ENCODE measurements around the gene ICOSLG.
"Not testable (repeated sequence)": the region's sequence is repeated elsewhere in the genome, so short reads cannot be mapped to it uniquely, and the experiment has no call there.

The ICOSLG gene

GRCh38 chr21:44265734-44266270 is 25.1 kb upstream of the ICOSLG start:
- DNase-seq (ENCODE audit: low spot score): no peak

- DNase-seq (ENCODE audit: low spot score): no peak
Measured at GRCh38 chr21:44263768-44264167, 23.0 kb upstream of the ICOSLG start.

GRCh38 chr21:44263221-44263760 is 22.5 kb upstream of the ICOSLG start:
- DNase-seq (ENCODE audit: low spot score): no peak

- DNase-seq (ENCODE audit: low spot score): no peak
Measured at GRCh38 chr21:44262338-44263056, 21.8 kb upstream of the ICOSLG start.

- DNase-seq (ENCODE audit: low spot score): no peak
Measured at GRCh38 chr21:44261675-44262295, 21.0 kb upstream of the ICOSLG start, which contains the start of gene DNMT3L. DNMT3L (minus strand) TSS chr21:44261897; CDS start chr21:44261259, 638 bp downstream.

- DNase-seq (ENCODE audit: low spot score): no peak
Measured at GRCh38 chr21:44260791-44261631, 20.3 kb upstream of the ICOSLG start.

- DNase-seq (ENCODE audit: low spot score): no peak
Measured at GRCh38 chr21:44260066-44260465, 19.3 kb upstream of the ICOSLG start.

- DNase-seq (ENCODE audit: low spot score): no peak
Measured at GRCh38 chr21:44259082-44259705, 18.5 kb upstream of the ICOSLG start.

- DNase-seq (ENCODE audit: low spot score): no peak
Measured at GRCh38 chr21:44258056-44258725, 17.4 kb upstream of the ICOSLG start.

- no peak for DNase-seq (ENCODE audit: low spot score)
Measured at GRCh38 chr21:44255511-44255981, 14.8 kb upstream of the ICOSLG start.

GRCh38 chr21:44253832-44254710 is 13.3 kb upstream of the ICOSLG start:
- no peak for DNase-seq (ENCODE audit: low spot score)

- not testable (repeated sequence) for DNase-seq (ENCODE audit: low spot score)
Measured at GRCh38 chr21:44249204-44250037, 8.7 kb upstream of the ICOSLG start.

- not testable (repeated sequence) for DNase-seq (ENCODE audit: low spot score)
Measured at GRCh38 chr21:44247904-44248303, 7.2 kb upstream of the ICOSLG start.

GRCh38 chr21:44243980-44244379 is 3.2 kb upstream of the ICOSLG start:
- DNase-seq (ENCODE audit: low spot score): not testable (repeated sequence)

- not testable (repeated sequence) for DNase-seq (ENCODE audit: low spot score)
Measured at GRCh38 chr21:44241281-44241680, 538 bp upstream of the ICOSLG start.

- not testable (repeated sequence) for DNase-seq (ENCODE audit: low spot score)
Measured at GRCh38 chr21:44240353-44240752, 390 bp downstream of the ICOSLG start.

- DNase-seq (ENCODE audit: low spot score): not testable (repeated sequence)
Measured at GRCh38 chr21:44229561-44229960, 11.2 kb downstream of the ICOSLG start.

- not testable (repeated sequence) for DNase-seq (ENCODE audit: low spot score)
Measured at GRCh38 chr21:44228109-44228508, 12.6 kb downstream of the ICOSLG start.

- DNase-seq (ENCODE audit: low spot score): not testable (repeated sequence)
Measured at GRCh38 chr21:44227614-44228013, 13.1 kb downstream of the ICOSLG start.
